Measurements from ENCODE around the gene NATD1. TPM values are rescaled to one million over a fixed set of nuclear protein-coding genes. Genes with fewer than 3 reads are reported as not detected.

The NATD1 gene
- total and polyA plus RNA-seq, 9 of the 15 experiments (the other 6 are each of a cell fraction or from before 2014, with no cell fraction given), result 0.24 to 5.4 (median 1.6) TPM

- peak in 1 of 4 experiments; percentile 10 for DNase-seq (ENCODE audit: extremely low read depth in 1 of 4, low spot score in 3 of 4)
- no peak for TF ChIP-seq MAFK (IDR thresholded peaks at IDR 0.05; ENCODE audit: low read length)
- TF ChIP-seq MTA2 (IDR thresholded peaks at IDR 0.05; ENCODE audit: low read depth), result no peak
- no peak for TF ChIP-seq NFE2 (IDR thresholded peaks at IDR 0.05; ENCODE audit: low read depth)
- TF ChIP-seq ZNF395 (CRISPR knock-in tag; IDR thresholded peaks at IDR 0.05), result no peak
- no peak for TF ChIP-seq CBX5 (IDR thresholded peaks at IDR 0.05; ENCODE audit: borderline replicate concordance, low read depth)
- TF ChIP-seq ZNF143 (CRISPR knock-in tag; IDR thresholded peaks at IDR 0.05), result no peak
- TF ChIP-seq CEBPZ (IDR thresholded peaks at IDR 0.05; ENCODE audit: borderline replicate concordance, low read depth, low read length), result no peak
- TF ChIP-seq ZKSCAN8 (CRISPR knock-in tag; IDR thresholded peaks at IDR 0.05), result no peak
- no peak for TF ChIP-seq SMARCA5 (IDR thresholded peaks at IDR 0.05)
- TF ChIP-seq RBM17 (IDR thresholded peaks at IDR 0.05; ENCODE audit: borderline replicate concordance, low read depth, low read length), result no peak
- no peak for TF ChIP-seq ZNF23 (CRISPR knock-in tag; IDR thresholded peaks at IDR 0.05)
- TF ChIP-seq ZNF449 (CRISPR knock-in tag; IDR thresholded peaks at IDR 0.05), result no peak
Observed at GRCh38 chr17:21301593-21302550, 48.7 kb upstream of the NATD1 start.

More at GRCh38 chr17:21301593-21302550, 48.7 kb upstream of the NATD1 start:
- FAIRE-seq (no peak), ATAC-seq (no peak)
- H3K79me2 ChIP-seq (ENCODE audit: control insufficient read depth, insufficient read depth, low read length), result no peaks in the 10 kb centered on the region
- H3K9me1 ChIP-seq (ENCODE audit: control insufficient read depth, insufficient read depth, low read length), result peaks cover 3% of the 10 kb centered on the region
- 48% methylated on average over 17 of the region's 19 CpGs for WGBS (ENCODE audit: insufficient coverage, low coverage, missing lambda C conversion rate)
- in situ Hi-C loops (cut with MboI) (no loop called here), intact Hi-C loops (cut with micrococcal nuclease) (no loop called here)
- ChIA-PET CTCF (ENCODE audit: low intra/inter-chr PET ratio) (no interaction called here), POLR2A (interaction anchor here (0.8 kb wide), 1 partner anchor 171 kb away, joined by 3 read pairs; no protein-coding TSS in a partner anchor)
- H3K27ac ChIP-seq (ENCODE audit: extremely low read depth, low read depth, low read length), result no peak overlapping the region
- H2AFZ ChIP-seq (ENCODE audit: low read depth, low read length), result no peak overlapping the region
- no peaks in the 10 kb centered on the region; the same call in 1 of the 2 replicates for H4K20me1 ChIP-seq (replicated peaks; ENCODE audit: control insufficient read depth, insufficient read depth, low read length)
- no TSS peak for BruUV-seq (replicated peaks)
- no peaks in the 10 kb centered on the region for H3K9me3 ChIP-seq (replicated peaks; ENCODE audit: control insufficient read depth, insufficient read depth, low read depth, low read length)
- H3K9ac ChIP-seq (ENCODE audit: insufficient read depth in 1 of 2, low read depth in 2 of 2, low read length in 2 of 2), result peak overlapping the region in 1 of 2 experiments; percentile 26; a peak in 1 of 4 replicates
- H3K4me3 ChIP-seq, result no peak overlapping the region
- no peaks in the 10 kb centered on the region for H3K27me3 ChIP-seq (ENCODE audit: control insufficient read depth in 2 of 2, insufficient read depth in 2 of 2, low read length in 2 of 2)
- H3K36me3 ChIP-seq (ENCODE audit: control insufficient read depth, insufficient read depth, low read length), result peaks cover 16% of the 10 kb centered on the region; the same call in 2 of the 3 replicates
- H3K4me2 ChIP-seq (ENCODE audit: insufficient read depth, low read length), result no peak overlapping the region
- H3K4me1 ChIP-seq (replicated peaks in 1 of 2; ENCODE audit: control insufficient read depth in 2 of 2, insufficient read depth in 2 of 2, low read length in 2 of 2), result peaks cover 0 to 18% of the 10 kb centered on the region in 2 experiments; a peak in 3 of 5 replicates

All from K562 (cell line).